NCI-H187 (cell line): Measurements from ENCODE around the gene CAD.

Source experiments
- DNase-seq, 2 experiments: peaks; one replicate each; lab custom pipeline; 2025; lab: John Stamatoyannopoulos, UW

The CAD gene

GRCh38 chr2:27281855-27282559, 64.8 kb downstream of the CAD start, which contains the start of gene TRIM54:
TRIM54 (plus strand) TSS chr2:27282429; CDS start chr2:27282732, 303 bp downstream.
- DNase-seq: no peak

GRCh38 chr2:27282892-27283291, 65.7 kb downstream of the CAD start:
- no peak for DNase-seq

- no peak for DNase-seq
Observed at GRCh38 chr2:27284996-27285395, 67.8 kb downstream of the CAD start.

GRCh38 chr2:27285481-27285880, 68.3 kb downstream of the CAD start:
- no peak for DNase-seq

GRCh38 chr2:27288610-27289009, 71.4 kb downstream of the CAD start:
- no peak for DNase-seq

GRCh38 chr2:27290549-27290948, 73.4 kb downstream of the CAD start:
- no peak for DNase-seq

GRCh38 chr2:27291865-27292264, 74.7 kb downstream of the CAD start:
- DNase-seq: no peak
